ENCODE results near the gene PPP1CC.
"Not testable (repeated sequence)": the region's sequence is repeated elsewhere in the genome, so short reads cannot be mapped to it uniquely, and the experiment has no call there.

Gene PPP1CC

GRCh38 chr12:110742718-110743570 is at the start of gene PPP1CC:
Gene PPP1CC (minus strand): TSS chr12:110742891. CDS start chr12:110742707, 184 bp downstream.
- DNase-seq: peak; percentile 96

GRCh38 chr12:110791589-110791988 is 48.9 kb upstream of the PPP1CC start:
- DNase-seq: no peak

DNA sequence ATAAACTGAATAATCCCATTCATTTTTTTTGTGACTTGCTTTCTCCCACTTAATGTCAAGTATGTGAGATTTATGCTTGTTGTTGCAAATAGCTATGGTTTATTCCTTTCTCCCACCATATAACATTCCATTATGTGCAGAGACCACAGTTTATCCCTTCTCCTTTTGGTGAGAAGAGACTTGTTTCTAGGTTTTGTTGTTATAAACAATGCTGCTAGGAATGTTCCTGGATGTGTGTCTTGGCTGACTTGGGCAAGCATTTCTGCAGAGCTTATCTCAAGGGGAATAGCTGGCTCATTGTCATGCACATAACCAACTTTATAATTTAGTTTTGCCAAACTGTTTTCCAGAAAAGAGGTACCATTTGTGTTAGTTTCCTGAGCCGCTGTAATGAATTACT is 47.6 kb upstream of the PPP1CC start:
- DNase-seq: no peak

DNA sequence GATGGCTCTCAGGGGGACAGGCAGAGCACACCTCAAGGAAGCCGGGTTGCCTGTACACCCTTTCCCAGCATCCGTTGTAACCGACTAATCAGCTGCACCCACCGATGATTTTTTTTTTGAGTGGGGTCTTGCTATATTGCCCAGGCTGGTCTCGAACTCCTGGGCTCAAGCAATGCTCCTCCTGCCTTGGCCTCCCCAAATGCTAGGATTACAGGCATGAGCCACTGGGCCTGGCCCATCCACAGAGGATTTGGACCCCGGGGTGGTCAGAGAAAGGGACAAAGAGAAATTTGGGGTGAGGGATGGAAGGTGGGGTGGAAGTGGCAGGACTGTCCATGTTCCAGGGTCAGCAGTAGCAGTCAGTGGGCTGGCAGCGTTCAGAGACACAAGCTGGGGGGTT is 43.3 kb upstream of the PPP1CC start:
- no peak for DNase-seq

DNA sequence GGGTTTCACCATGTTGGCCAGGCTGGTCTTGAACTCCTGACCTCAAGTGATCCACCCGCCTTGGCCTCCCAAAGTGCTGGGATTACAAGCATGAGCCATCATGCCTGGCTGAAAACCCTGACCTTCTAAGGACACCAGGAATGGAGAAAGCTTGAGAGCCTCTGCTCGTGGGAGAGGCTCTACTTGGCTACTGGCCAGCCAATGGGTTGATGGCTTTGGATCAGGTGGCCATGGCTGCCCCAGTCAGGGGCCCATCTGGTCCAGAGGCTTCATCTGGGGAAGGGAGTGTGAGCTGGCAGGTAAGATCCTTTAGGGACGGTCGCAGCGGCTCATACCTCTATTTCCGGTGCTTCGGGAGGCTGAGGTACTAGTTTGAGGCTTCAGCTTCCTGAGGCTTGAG is 42.5 kb upstream of the PPP1CC start:
- no peak for DNase-seq

DNA sequence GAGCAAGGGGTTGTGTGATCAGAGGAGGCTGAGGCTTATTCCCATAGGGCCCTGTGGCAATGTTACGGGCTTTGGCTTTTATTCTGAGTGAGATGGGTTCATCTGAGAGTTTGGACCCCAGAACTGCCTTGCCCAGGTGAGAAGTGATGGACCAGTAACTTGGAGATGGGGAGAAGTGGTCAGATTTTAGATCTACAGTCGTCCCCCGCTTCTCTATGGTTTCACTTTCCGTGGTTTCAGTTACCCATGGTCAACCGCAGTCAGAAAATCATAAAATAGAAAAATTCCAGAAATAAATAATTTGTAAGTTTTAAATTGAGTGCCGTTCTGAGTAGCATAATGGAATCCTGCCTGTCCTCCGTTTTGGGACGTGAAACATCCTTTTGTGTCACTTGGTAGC is 40.2 kb upstream of the PPP1CC start:
- DNase-seq: no peak

DNA sequence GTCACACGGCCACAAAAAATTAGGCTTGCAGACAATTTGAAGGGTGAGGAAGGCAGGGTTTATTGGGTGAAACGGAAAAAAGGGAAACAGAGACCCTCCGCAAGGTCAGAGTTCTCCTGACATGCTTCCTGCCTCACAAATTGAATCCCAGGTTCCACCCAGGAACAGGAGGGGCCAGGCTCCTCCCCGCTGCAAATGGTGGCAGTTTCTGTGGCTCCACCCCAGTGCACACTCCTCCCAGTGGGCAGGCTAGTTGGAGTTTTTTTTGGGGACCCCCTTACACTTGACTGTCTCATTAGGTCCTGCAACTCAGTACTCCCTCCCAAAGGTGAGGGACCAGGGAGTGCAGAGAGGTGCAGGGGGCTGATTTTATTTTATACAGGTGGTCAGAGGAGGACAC is 39.4 kb upstream of the PPP1CC start:
- no peak for DNase-seq

DNA sequence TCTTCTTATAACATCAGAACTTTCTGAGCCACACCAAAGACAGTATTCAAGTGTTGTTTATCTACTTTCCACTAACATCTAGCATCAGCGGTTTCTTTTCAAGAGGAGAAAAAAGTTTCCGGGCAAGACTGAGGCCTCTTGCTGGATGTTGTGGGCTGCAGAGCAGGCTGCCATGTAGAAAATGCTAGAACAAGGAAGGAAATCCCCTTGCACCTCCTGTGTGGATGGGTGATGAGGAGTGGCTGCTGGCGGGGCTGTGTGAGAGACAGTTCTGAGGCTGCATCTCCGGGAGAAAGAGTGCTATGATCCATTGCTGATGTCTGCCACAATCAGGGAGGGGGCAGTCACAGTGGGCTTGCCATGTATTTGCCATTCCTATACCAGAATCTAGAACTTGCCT is 37.8 kb upstream of the PPP1CC start:
- DNase-seq: no peak

- no peak for DNase-seq
Measured at GRCh38 chr12:110778833-110779577, 36.3 kb upstream of the PPP1CC start.

GRCh38 chr12:110776410-110776809 is 33.7 kb upstream of the PPP1CC start:
- no peak for DNase-seq

- no peak for DNase-seq
Measured at GRCh38 chr12:110775997-110776396, 33.3 kb upstream of the PPP1CC start.

GRCh38 chr12:110774824-110775223 is 32.1 kb upstream of the PPP1CC start:
- no peak for DNase-seq

DNA sequence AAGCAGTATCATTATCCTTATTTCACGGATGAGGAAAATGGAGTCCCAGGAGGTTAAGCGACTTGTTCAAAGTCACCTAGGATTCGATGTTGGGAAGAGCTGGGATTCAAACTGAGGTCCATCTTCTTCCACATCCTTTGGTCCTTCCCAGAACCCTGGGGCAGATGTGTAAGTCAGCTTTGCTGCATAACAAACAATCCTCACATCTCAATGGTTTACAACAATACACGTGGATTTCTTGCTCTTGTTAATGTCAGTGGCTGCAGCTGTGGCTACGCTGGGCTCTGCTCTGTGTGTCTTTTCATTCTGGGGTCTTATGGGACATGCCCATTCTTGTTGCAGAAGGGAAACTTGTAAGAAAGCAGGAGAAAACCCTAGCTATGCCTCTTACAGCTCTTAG is 26.3 kb upstream of the PPP1CC start:
- DNase-seq: no peak

DNA sequence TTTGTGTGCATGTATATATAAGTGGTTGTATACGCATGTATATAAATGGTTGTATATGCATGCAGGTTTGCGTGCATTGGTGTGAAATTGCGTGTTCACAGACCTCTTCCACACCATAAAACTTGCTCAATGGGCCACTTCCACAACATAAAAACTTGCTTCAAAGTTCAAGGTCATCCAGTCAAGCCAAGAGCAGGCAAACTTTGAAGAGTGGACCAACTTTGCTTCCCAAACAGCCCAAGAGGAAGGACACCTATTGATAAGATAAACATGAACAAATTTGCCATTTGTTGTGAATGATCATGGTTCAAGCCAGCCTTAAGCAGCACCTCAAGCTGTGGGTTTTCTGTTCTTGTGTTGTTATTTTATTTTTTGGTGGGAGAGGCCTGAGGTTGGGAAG is 25.2 kb upstream of the PPP1CC start:
- no peak for DNase-seq

DNA sequence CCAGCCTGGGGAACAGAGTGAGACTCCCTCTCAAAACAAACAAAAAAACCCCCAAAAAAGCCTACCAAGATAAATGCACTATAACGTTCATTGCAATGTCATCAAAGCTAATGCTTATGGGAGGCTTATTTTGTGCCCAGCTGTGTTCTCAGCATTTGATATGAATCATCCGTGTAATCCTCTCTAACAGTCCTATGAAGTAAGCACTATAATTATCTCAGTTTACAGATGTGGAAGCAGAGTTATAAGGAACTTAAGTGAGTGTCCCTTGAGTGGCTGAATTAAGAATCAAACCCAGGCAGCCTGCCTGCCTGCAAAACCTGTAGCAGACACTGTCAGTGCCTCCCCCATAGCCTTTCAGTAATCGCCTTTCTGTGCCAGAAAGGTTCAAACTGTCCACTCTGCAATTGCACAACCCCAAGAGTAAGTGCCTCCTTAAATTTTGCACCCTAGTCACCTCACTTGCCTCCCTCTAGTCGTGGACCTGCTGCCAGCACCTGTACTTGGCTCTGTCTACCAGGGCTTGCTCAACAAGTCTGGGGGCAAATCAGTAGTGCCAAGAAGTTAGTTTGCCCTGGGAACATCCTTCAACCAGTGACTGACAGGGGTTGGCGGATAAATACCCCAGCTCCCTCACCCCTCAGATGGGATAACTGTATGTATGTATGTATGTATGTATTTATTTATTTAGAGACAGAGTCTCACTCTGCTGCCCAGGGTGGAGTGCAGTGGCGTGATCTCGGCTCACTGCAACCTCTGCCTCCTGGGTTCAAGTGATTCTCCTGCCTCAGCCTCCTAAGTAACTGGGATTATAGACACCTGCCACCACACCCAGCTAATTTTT is 23.8 kb upstream of the PPP1CC start:
- DNase-seq: no peak

- not testable (repeated sequence) for DNase-seq
Measured at GRCh38 chr12:110765572-110765971, 22.9 kb upstream of the PPP1CC start.

- no peak for DNase-seq
Measured at GRCh38 chr12:110765111-110765510, 22.4 kb upstream of the PPP1CC start.

- DNase-seq: no peak
Measured at GRCh38 chr12:110763583-110763982, 20.9 kb upstream of the PPP1CC start.

DNA sequence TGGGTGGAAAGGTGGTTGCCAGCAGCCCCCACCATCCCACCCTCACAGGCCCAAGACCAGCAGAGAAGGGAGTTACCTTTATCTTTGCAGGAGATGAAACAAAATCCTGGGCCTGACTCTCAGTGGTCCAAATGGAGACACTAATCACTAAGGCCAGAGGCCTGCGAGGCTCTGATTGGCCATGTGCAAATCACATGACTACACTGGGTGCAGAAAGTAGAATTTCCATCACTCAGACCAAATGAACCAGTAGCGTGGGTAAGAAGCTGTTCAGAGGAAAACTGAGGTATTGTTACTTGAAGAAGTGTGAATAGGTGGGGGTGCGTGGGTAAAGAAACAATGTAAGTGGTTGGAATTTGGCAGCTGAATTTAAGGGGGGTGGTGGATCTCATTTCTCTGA is 20.2 kb upstream of the PPP1CC start:
- DNase-seq: no peak

DNA sequence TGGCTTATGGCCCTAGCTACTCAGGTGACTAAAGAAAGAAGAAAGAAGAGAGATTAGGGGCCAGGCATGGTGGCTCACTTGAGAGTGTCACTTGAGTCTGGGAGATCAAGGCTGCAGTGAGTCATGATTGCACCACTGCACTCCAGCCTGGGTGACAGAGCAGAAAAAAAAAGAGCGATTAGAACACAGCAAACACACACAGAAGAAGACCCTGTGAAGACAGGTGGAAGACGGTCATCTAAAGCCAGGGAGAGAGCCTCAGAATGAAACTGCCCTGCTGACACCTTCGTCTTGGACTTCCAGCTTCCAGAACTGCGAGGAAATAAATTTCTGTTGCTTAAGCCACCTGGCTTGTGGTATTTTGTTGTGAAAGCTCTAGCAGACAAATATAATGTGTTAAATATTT is 17.5 kb upstream of the PPP1CC start:
- DNase-seq: no peak

GRCh38 chr12:110758922-110759321 is 16.2 kb upstream of the PPP1CC start:
- no peak for DNase-seq

DNA sequence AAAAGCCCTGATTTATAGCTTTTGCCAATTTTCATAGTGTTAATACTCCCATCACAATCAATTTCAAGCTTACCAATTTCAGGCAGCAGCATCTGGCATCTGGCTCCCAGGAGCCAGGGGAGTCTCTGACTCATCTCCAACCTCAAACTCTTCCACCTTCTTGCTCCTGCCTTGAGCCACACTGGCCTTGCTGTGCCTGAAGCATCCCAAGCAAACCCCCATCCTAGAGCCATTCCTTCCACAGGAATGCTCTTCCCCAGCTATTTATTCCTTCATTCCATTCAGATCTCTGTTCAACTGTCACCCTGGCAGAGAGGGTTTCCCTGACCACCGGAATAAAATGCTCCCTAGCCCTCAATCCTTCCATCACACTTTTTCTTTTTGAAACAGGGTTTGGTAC is 13.9 kb upstream of the PPP1CC start:
- no peak for DNase-seq

DNA sequence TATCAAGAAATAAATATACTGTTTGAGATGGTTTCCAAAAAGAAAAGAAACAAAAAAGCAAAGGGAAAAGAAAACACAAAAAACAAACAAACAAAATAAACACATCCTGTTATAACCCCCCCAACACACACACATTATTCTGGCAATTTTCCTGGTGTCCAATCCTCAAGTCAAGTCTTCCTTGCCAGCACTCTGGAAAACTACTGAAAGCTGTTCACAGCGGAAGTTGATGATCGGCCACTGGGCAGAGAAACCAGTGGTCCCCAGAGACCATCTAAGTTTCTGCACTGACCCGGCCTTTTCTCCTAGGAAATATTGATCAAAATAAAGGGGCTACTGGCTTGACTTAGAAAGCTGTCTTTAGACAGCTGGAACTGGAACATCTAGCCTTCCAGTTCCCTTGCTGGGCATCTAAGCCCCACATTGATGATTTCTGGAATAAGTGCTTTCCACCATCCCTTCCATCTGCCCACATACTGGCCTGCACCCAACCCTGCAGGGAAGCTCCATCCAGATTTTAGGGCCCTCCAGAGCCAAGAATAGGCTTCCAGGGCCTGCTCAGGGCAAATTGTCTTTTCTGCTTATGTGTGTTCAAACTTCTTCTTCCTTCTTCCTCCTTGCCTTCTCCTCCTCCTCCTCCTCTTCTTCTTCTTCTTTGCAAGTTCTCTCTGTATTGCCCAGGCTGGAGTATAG is 11.6 kb upstream of the PPP1CC start:
- DNase-seq: peak; percentile 39
